Loucy (cell line): ENCODE measurements around the gene GIMAP5.

Experiments
- H2AFZ ChIP-seq: fragments of 200-600 bp; sonication (generic); 2 replicates; pipeline ENCODE4 v1.6.0; 2016; ENCODE audit warnings: antibody characterized with exemption, mild to moderate bottlenecking, low read length, moderate library complexity
- H3F3A ChIP-seq: fragments of 200-600 bp; 2 replicates; pipeline ENCODE4 v1.6.0; 2016; ENCODE audit warnings: antibody characterized with exemption, low read depth, mild to moderate bottlenecking
- H3K27me3 ChIP-seq: fragments of 200-600 bp; sonication (generic); 2 replicates; pipeline ENCODE4 v1.6.1; 2014; ENCODE audit warnings: low read length, mild to moderate bottlenecking; ENCODE audit not compliant: insufficient read depth, poor library complexity, severe bottlenecking
- H3K36me3 ChIP-seq: fragments of 200-600 bp; sonication (generic); 2 replicates; pipeline ENCODE4 v1.6.1; 2016; ENCODE audit warnings: low read length; ENCODE audit not compliant: insufficient read depth
- H3K4me1 ChIP-seq: fragments of 200-600 bp; sonication (generic); 2 replicates; pipeline ENCODE4 v1.5.1; 2014; ENCODE audit warnings: low read length, mild to moderate bottlenecking; ENCODE audit not compliant: insufficient read depth, poor library complexity, severe bottlenecking
- H3K4me2 ChIP-seq: fragments of 200-600 bp; sonication (generic); 2 replicates; pipeline ENCODE4 v1.6.0; 2014; ENCODE audit warnings: antibody characterized with exemption, low read length, low read depth, mild to moderate bottlenecking; ENCODE audit not compliant: poor library complexity, severe bottlenecking
- H3K4me3 ChIP-seq: fragments of 200-600 bp; sonication (generic); 2 replicates; pipeline ENCODE4 v1.5.1; 2014; ENCODE audit warnings: low read length, mild to moderate bottlenecking, mixed read lengths; ENCODE audit not compliant: poor library complexity, severe bottlenecking
- H3K79me2 ChIP-seq: fragments of 200-600 bp; sonication (generic); 2 replicates; pipeline ENCODE4 v1.6.1; 2014; ENCODE audit warnings: low read length; ENCODE audit not compliant: insufficient read depth
- H3K9ac ChIP-seq: fragments of 200-600 bp; sonication (generic); 2 replicates; pipeline ENCODE4 v1.6.0; 2014; ENCODE audit warnings: mild to moderate bottlenecking, low read depth, low read length, moderate library complexity; ENCODE audit not compliant: poor library complexity, severe bottlenecking
- H3K9me2 ChIP-seq: fragments of 200-600 bp; sonication (generic); replicated peaks from 2 replicates; pipeline ENCODE4 v1.6.1; 2016; ENCODE audit warnings: low read depth, low read length, mixed read lengths
- H3K9me3 ChIP-seq: fragments of 200-600 bp; sonication (generic); 2 replicates; pipeline ENCODE4 v1.6.1; 2014; ENCODE audit warnings: mild to moderate bottlenecking, antibody characterized with exemption, low read length, low read depth; ENCODE audit not compliant: insufficient read depth
- H4K20me1 ChIP-seq: fragments of 200-600 bp; sonication (generic); 2 replicates; pipeline ENCODE4 v1.6.0; 2014; ENCODE audit warnings: antibody characterized with exemption, low read length, mild to moderate bottlenecking; ENCODE audit not compliant: insufficient read depth, poor library complexity, severe bottlenecking
- CTCF ChIP-seq: fragments of 200-600 bp; sonication (generic); conservative IDR thresholded peaks from 2 replicates; pipeline ENCODE4 v1.5.1; 2014; ENCODE audit warnings: mild to moderate bottlenecking, antibody characterized with exemption, low read length
- EZH2phosphoT487 ChIP-seq: fragments of 200-600 bp; IDR thresholded peaks from 2 replicates; pipeline ENCODE4 v1.6.1; 2018; ENCODE audit warnings: antibody characterized with exemption, mild to moderate bottlenecking, moderate library complexity, borderline replicate concordance

GIMAP5 gene

GRCh38 chr7:150754951-150755350 is 17.7 kb downstream of the GIMAP5 start:
- Histone ChIP-seq H2AFZ (no peak overlapping the region), H3K79me2 (no peaks in the 10 kb centered on the region), H3K27me3 (no peaks in the 10 kb centered on the region), H4K20me1 (no peaks in the 10 kb centered on the region), H3K9ac (peak overlapping the region; percentile 65), H3K9me2 (no peaks in the 10 kb centered on the region), H3K4me1 (peaks cover 34% of the 10 kb centered on the region), H3K9me3 (no peaks in the 10 kb centered on the region), H3F3A (peaks cover 9% of the 10 kb centered on the region; the same call in 1 of the 2 replicates), H3K4me2 (peak overlapping the region; percentile 80), H3K36me3 (no peaks in the 10 kb centered on the region), H3K4me3 (peak overlapping the region; percentile 61)
- no peak for TF ChIP-seq CTCF
- TF ChIP-seq EZH2phosphoT487, result no peak

- Histone ChIP-seq H2AFZ (no peak overlapping the region), H3K79me2 (no peaks in the 10 kb centered on the region)
Observed at GRCh38 chr7:150755473-150756099, 18.4 kb downstream of the GIMAP5 start.

GRCh38 chr7:150756166-150756565 is 18.9 kb downstream of the GIMAP5 start:
- H3K9ac ChIP-seq, result peak overlapping the region; percentile 55
- no peaks in the 10 kb centered on the region for H4K20me1 ChIP-seq
- no peak overlapping the region for H2AFZ ChIP-seq
- peaks cover 9% of the 10 kb centered on the region; the same call in 1 of the 2 replicates for H3F3A ChIP-seq
- H3K4me1 ChIP-seq, result peaks cover 34% of the 10 kb centered on the region
- no peaks in the 10 kb centered on the region for H3K36me3 ChIP-seq
- H3K4me2 ChIP-seq, result peak overlapping the region; percentile 80
- no peaks in the 10 kb centered on the region for H3K27me3 ChIP-seq
- H3K9me3 ChIP-seq, result no peaks in the 10 kb centered on the region
- H3K9me2 ChIP-seq, result no peaks in the 10 kb centered on the region
- H3K79me2 ChIP-seq, result no peaks in the 10 kb centered on the region
- TF ChIP-seq CTCF (no peak), EZH2phosphoT487 (no peak)
- H3K4me3 ChIP-seq, result peak overlapping the region; percentile 61

More at GRCh38 chr7:150755473-150756099, 18.4 kb downstream of the GIMAP5 start:
- no peaks in the 10 kb centered on the region for H4K20me1 ChIP-seq
- peaks cover 9% of the 10 kb centered on the region; the same call in 1 of the 2 replicates for H3F3A ChIP-seq
- peak overlapping the region; percentile 80 for H3K4me2 ChIP-seq
- no peak for TF ChIP-seq CTCF
- TF ChIP-seq EZH2phosphoT487, result no peak
- peaks cover 34% of the 10 kb centered on the region for H3K4me1 ChIP-seq
- H3K9me2 ChIP-seq, result no peaks in the 10 kb centered on the region
- no peaks in the 10 kb centered on the region for H3K9me3 ChIP-seq
- H3K4me3 ChIP-seq, result peak overlapping the region; percentile 61
- H3K9ac ChIP-seq, result peak overlapping the region; percentile 65
- H3K27me3 ChIP-seq, result no peaks in the 10 kb centered on the region
- no peaks in the 10 kb centered on the region for H3K36me3 ChIP-seq
